ENCODE data around the gene DHRS9. TPM values are rescaled to one million over a fixed set of nuclear protein-coding genes. Genes with fewer than 3 reads are reported as not detected.

The DHRS9 gene
- total RNA-seq, 1 experiment from 2014 or later, result not detected

DNA sequence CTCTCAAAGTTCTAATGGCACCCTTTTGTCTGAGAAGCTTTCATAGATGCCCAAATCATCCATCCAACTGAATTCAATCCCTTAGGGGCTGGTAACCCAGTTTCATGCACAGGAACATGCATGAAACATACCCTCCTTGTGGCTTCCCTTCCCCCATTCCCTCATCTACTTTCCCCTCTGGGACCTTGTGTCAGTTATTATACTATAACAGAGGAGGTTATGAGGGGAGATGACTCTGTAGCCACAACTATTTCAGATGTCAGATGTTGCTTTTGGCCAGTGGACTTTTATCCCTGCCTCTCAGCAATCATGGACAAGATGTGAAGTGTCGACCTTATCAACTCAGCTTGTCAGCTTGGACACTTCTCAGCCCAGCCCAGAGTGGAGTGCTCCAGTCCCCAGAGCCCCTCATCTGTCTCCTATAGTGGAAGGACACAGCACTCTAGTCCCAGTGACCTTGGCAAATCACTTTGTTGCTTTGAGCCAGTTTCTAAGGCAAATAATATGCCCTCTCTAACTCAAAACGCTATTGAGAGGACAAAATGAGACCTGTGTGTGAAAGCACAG lies 8.4 kb downstream of the DHRS9 start:
- POLR2A ChIA-PET (ENCODE audit: unreplicated experiment), result no interaction called here
- Histone ChIP-seq H3K9me3 (ENCODE audit: insufficient read depth, low read depth) (no peaks in the 10 kb centered on the region), H3K27me3 (ENCODE audit: insufficient read depth, low read depth) (no peaks in the 10 kb centered on the region), H3K4me2 (no peak overlapping the region), H3K36me3 (ENCODE audit: low read depth) (no peaks in the 10 kb centered on the region), H3F3A (ENCODE audit: insufficient read depth, low read depth) (no peaks in the 10 kb centered on the region), H3K4me1 (replicated peaks; ENCODE audit: insufficient read depth) (no peaks in the 10 kb centered on the region), H4K20me1 (ENCODE audit: insufficient read depth) (no peaks in the 10 kb centered on the region), H3K4me3 (no peak overlapping the region), H3K79me2 (ENCODE audit: low read depth) (no peaks in the 10 kb centered on the region), H2AFZ (no peak overlapping the region), H3K27ac (no peak overlapping the region), H3K9me2 (ENCODE audit: insufficient read depth) (no peaks in the 10 kb centered on the region)
- no TSS peak for BruUV-seq (replicated peaks)
- TF ChIP-seq CTCF (conservative IDR thresholded peaks at IDR 0.05) (no peak), EZH2 (IDR thresholded peaks at IDR 0.05; ENCODE audit: low read depth) (no peak)
- no peak for DNase-seq
- intact Hi-C loops (cut with micrococcal nuclease; ENCODE audit: unreplicated experiment), result no loop called here
- CTCF ChIA-PET, result no interaction called here

GRCh38 chr2:169080250-169081069 lies 11.1 kb downstream of the DHRS9 start:
- Histone ChIP-seq H3K36me3 (ENCODE audit: low read depth) (no peaks in the 10 kb centered on the region), H3F3A (ENCODE audit: insufficient read depth, low read depth) (no peaks in the 10 kb centered on the region), H3K79me2 (ENCODE audit: low read depth) (no peaks in the 10 kb centered on the region), H3K4me1 (replicated peaks; ENCODE audit: insufficient read depth) (no peaks in the 10 kb centered on the region), H3K9me3 (ENCODE audit: insufficient read depth, low read depth) (peaks cover 5% of the 10 kb centered on the region; the same call in 1 of the 2 replicates), H2AFZ (no peak overlapping the region), H3K4me2 (no peak overlapping the region), H4K20me1 (ENCODE audit: insufficient read depth) (no peaks in the 10 kb centered on the region), H3K9me2 (ENCODE audit: insufficient read depth) (no peaks in the 10 kb centered on the region), H3K27ac (no peak overlapping the region), H3K27me3 (ENCODE audit: insufficient read depth, low read depth) (no peaks in the 10 kb centered on the region), H3K4me3 (no peak overlapping the region)
- POLR2A ChIA-PET (ENCODE audit: unreplicated experiment), result no interaction called here
- CTCF ChIA-PET, result no interaction called here
- DNase-seq, result no peak
- intact Hi-C loops (cut with micrococcal nuclease; ENCODE audit: unreplicated experiment), result no loop called here
- BruUV-seq (replicated peaks), result no TSS peak
- TF ChIP-seq EZH2 (IDR thresholded peaks at IDR 0.05; ENCODE audit: low read depth) (no peak), CTCF (conservative IDR thresholded peaks at IDR 0.05) (no peak)

DNA sequence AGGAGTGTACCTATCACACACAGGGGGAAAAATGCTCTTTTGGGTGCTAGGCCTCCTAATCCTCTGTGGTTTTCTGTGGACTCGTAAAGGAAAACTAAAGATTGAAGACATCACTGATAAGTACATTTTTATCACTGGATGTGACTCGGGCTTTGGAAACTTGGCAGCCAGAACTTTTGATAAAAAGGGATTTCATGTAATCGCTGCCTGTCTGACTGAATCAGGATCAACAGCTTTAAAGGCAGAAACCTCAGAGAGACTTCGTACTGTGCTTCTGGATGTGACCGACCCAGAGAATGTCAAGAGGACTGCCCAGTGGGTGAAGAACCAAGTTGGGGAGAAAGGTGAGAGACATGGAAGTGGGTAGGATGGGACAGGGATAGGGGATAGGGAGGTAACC lies 12.2 kb downstream of the DHRS9 start:
- BruUV-seq (replicated peaks), result no TSS peak
- TF ChIP-seq EZH2 (IDR thresholded peaks at IDR 0.05; ENCODE audit: low read depth), result no peak
- no peak for TF ChIP-seq CTCF (conservative IDR thresholded peaks at IDR 0.05)
- no peak overlapping the region for H3K27ac ChIP-seq
- H3K4me2 ChIP-seq, result no peak overlapping the region
- H4K20me1 ChIP-seq (ENCODE audit: insufficient read depth), result no peaks in the 10 kb centered on the region
- H2AFZ ChIP-seq, result no peak overlapping the region
- H3K79me2 ChIP-seq (ENCODE audit: low read depth), result no peaks in the 10 kb centered on the region
- H3F3A ChIP-seq (ENCODE audit: insufficient read depth, low read depth), result peaks cover 3% of the 10 kb centered on the region; the same call in 1 of the 2 replicates
- ChIA-PET CTCF (no interaction called here), POLR2A (ENCODE audit: unreplicated experiment) (no interaction called here)
- H3K4me3 ChIP-seq, result no peak overlapping the region
- no peaks in the 10 kb centered on the region for H3K27me3 ChIP-seq (ENCODE audit: insufficient read depth, low read depth)
- peaks cover 5% of the 10 kb centered on the region; the same call in 1 of the 2 replicates for H3K9me3 ChIP-seq (ENCODE audit: insufficient read depth, low read depth)
- DNase-seq, result no peak
- no peaks in the 10 kb centered on the region for H3K36me3 ChIP-seq (ENCODE audit: low read depth)
- intact Hi-C loops (cut with micrococcal nuclease; ENCODE audit: unreplicated experiment), result no loop called here
- peaks cover 8% of the 10 kb centered on the region for H3K4me1 ChIP-seq (replicated peaks; ENCODE audit: insufficient read depth)
- no peaks in the 10 kb centered on the region for H3K9me2 ChIP-seq (ENCODE audit: insufficient read depth)

All from PC-9 (cell line).